ENCODE data around the gene LXN.

DNA sequence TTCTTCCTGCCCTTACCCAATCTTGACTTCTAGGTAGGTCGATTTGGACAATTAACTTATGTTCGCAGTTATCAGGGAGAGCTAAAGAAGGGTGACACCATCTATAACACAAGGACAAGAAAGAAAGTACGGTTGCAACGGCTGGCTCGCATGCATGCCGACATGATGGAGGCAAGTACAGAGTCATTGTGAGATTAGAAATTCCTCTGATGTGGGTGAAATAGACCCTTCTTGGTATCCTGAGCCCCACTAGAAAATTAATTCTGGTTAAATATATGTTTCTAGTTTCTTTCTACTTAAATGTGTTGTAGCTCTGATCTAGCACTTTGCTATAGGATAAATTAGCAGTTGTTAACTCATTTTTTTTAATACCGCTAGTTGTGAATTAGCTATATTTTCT is 13.6 kb downstream of the LXN start:
- TF ChIP-seq SMAD3 (CRISPR knock-in tag; IDR thresholded peaks at IDR 0.05; ENCODE audit: borderline replicate concordance) (no peak), ZNF423 (CRISPR knock-in tag; IDR thresholded peaks at IDR 0.05) (no peak)

Data from WTC11 (cell line).